ENCODE measurements around the gene VDAC1.

The VDAC1 gene

GRCh38 chr5:134022333-134022732 lies 17.6 kb upstream of the VDAC1 start:
- no peak for DNase-seq

GRCh38 chr5:134020188-134020587 lies 15.4 kb upstream of the VDAC1 start:
- DNase-seq = no peak

GRCh38 chr5:134019636-134020035 lies 14.9 kb upstream of the VDAC1 start:
- no peak for DNase-seq

- no peak for DNase-seq
These were observed 14.2 kb upstream of the VDAC1 start for GRCh38 chr5:134018986-134019316.

- DNase-seq = no peak
These were observed 13.6 kb upstream of the VDAC1 start for GRCh38 chr5:134018154-134018985.

- no peak for DNase-seq
These were observed 3.5 kb upstream of the VDAC1 start for GRCh38 chr5:134008266-134008749.

GRCh38 chr5:134007581-134008265 lies 2.9 kb upstream of the VDAC1 start:
- no peak for DNase-seq

- DNase-seq = no peak
These were observed 1.3 kb upstream of the VDAC1 start for GRCh38 chr5:134006115-134006514.

GRCh38 chr5:134005417-134006061 lies 764 bp upstream of the VDAC1 start:
- no peak for DNase-seq

- peak in 2 of 4 experiments; percentile 30 to 31 for DNase-seq
These were observed 754 bp downstream of the VDAC1 start for GRCh38 chr5:134003817-134004625.

- DNase-seq = peak in 1 of 4 experiments; percentile 21
These were observed 1.5 kb downstream of the VDAC1 start for GRCh38 chr5:134003064-134003816.

- DNase-seq = no peak
These were observed 2.6 kb downstream of the VDAC1 start for GRCh38 chr5:134001938-134002731.

- DNase-seq = no peak
These were observed 3.9 kb downstream of the VDAC1 start for GRCh38 chr5:134000696-134001453.

GRCh38 chr5:134000091-134000511 lies 4.7 kb downstream of the VDAC1 start:
- DNase-seq = no peak

- DNase-seq = no peak
These were observed 6.0 kb downstream of the VDAC1 start for GRCh38 chr5:133998807-133999206.

- no peak for DNase-seq
These were observed 6.7 kb downstream of the VDAC1 start for GRCh38 chr5:133998042-133998441.

- no peak for DNase-seq
These were observed 8.0 kb downstream of the VDAC1 start for GRCh38 chr5:133996683-133997252.

- DNase-seq = no peak
These were observed 8.8 kb downstream of the VDAC1 start for GRCh38 chr5:133995883-133996563.

GRCh38 chr5:133995341-133995740 lies 9.4 kb downstream of the VDAC1 start:
- DNase-seq = no peak

- DNase-seq = no peak
These were observed 9.8 kb downstream of the VDAC1 start for GRCh38 chr5:133994990-133995333.
